Measurements from ENCODE around the gene UBE2E2. TPM values are rescaled to one million over a fixed set of nuclear protein-coding genes. Genes with fewer than 3 reads are reported as not detected.

Gene UBE2E2
- total RNA-seq, 1 donor from 2014 or later, result 89.8 TPM

GRCh38 chr3:23217872-23218554 lies 14.9 kb downstream of the UBE2E2 start:
- no peaks in the 10 kb centered on the region for H3K27me3 ChIP-seq
- no peak overlapping the region for H2AFZ ChIP-seq (replicated peaks)
- no peaks in the 10 kb centered on the region for H3K36me3 ChIP-seq
- TF ChIP-seq EZH2phosphoT487 (IDR thresholded peaks at IDR 0.05) (no peak), EZH2 (IDR thresholded peaks at IDR 0.05) (no peak)
- TF ChIP-seq, protein P1, sequence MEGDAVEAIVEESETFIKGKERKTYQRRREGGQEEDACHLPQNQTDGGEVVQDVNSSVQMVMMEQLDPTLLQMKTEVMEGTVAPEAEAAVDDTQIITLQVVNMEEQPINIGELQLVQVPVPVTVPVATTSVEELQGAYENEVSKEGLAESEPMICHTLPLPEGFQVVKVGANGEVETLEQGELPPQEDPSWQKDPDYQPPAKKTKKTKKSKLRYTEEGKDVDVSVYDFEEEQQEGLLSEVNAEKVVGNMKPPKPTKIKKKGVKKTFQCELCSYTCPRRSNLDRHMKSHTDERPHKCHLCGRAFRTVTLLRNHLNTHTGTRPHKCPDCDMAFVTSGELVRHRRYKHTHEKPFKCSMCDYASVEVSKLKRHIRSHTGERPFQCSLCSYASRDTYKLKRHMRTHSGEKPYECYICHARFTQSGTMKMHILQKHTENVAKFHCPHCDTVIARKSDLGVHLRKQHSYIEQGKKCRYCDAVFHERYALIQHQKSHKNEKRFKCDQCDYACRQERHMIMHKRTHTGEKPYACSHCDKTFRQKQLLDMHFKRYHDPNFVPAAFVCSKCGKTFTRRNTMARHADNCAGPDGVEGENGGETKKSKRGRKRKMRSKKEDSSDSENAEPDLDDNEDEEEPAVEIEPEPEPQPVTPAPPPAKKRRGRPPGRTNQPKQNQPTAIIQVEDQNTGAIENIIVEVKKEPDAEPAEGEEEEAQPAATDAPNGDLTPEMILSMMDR (IDR thresholded peaks at IDR 0.05), result no peak
- H3F3A ChIP-seq (ENCODE audit: low read depth), result no peaks in the 10 kb centered on the region
- DNase-seq (ENCODE audit: low spot score), result no peak
- peaks cover 7% of the 10 kb centered on the region for H3K9me3 Mint-ChIP-seq
- H3K9me3 ChIP-seq (ENCODE audit: low read depth), result no peaks in the 10 kb centered on the region
- H3K4me3 ChIP-seq, result no peak overlapping the region
- no peak overlapping the region for H3K27ac ChIP-seq
- peaks cover 16% of the 10 kb centered on the region for H3K36me3 Mint-ChIP-seq
- peaks cover 7% of the 10 kb centered on the region for H3K4me1 Mint-ChIP-seq
- H3K79me2 ChIP-seq (ENCODE audit: low read depth), result peaks cover 93% of the 10 kb centered on the region
- H3K4me2 ChIP-seq, result no peak overlapping the region
- H3K27me3 Mint-ChIP-seq (ENCODE audit: insufficient read depth, low read depth), result no peaks in the 10 kb centered on the region
- no peaks in the 10 kb centered on the region for H3K4me1 ChIP-seq
- peaks cover 44% of the 10 kb centered on the region for H4K20me1 ChIP-seq (ENCODE audit: low read depth)
- H3K27ac Mint-ChIP-seq, result no peak overlapping the region
- H3K9ac ChIP-seq, result no peak overlapping the region
- H3K4me3 Mint-ChIP-seq, result no peak overlapping the region

GRCh38 chr3:23219117-23219516 lies 16.0 kb downstream of the UBE2E2 start:
- no peaks in the 10 kb centered on the region for H3K27me3 ChIP-seq
- no peaks in the 10 kb centered on the region for H3K4me1 ChIP-seq
- no peaks in the 10 kb centered on the region for H3K36me3 ChIP-seq
- peaks cover 94% of the 10 kb centered on the region for H3K79me2 ChIP-seq (ENCODE audit: low read depth)
- H3K9me3 Mint-ChIP-seq, result peaks cover 13% of the 10 kb centered on the region
- no peak overlapping the region for H3K27ac Mint-ChIP-seq
- H3K36me3 Mint-ChIP-seq, result peaks cover 20% of the 10 kb centered on the region
- H3K4me3 Mint-ChIP-seq, result no peak overlapping the region
- H3F3A ChIP-seq (ENCODE audit: low read depth), result no peaks in the 10 kb centered on the region
- no peak for DNase-seq (ENCODE audit: low spot score)
- H3K9ac ChIP-seq, result no peak overlapping the region
- no peaks in the 10 kb centered on the region for H3K4me1 Mint-ChIP-seq
- H3K27me3 Mint-ChIP-seq (ENCODE audit: insufficient read depth, low read depth), result no peaks in the 10 kb centered on the region
- no peak overlapping the region for H2AFZ ChIP-seq (replicated peaks)
- peaks cover 37% of the 10 kb centered on the region for H4K20me1 ChIP-seq (ENCODE audit: low read depth)
- no peak overlapping the region for H3K4me3 ChIP-seq
- no peaks in the 10 kb centered on the region for H3K9me3 ChIP-seq (ENCODE audit: low read depth)
- H3K4me2 ChIP-seq, result no peak overlapping the region
- TF ChIP-seq EZH2phosphoT487 (IDR thresholded peaks at IDR 0.05), result no peak
- no peak for TF ChIP-seq EZH2 (IDR thresholded peaks at IDR 0.05)
- TF ChIP-seq, protein P1 (IDR thresholded peaks at IDR 0.05), result no peak
- H3K27ac ChIP-seq, result no peak overlapping the region

GRCh38 chr3:23219552-23219951 lies 16.4 kb downstream of the UBE2E2 start:
- Histone ChIP-seq H3K4me3 (no peak overlapping the region), H3K9me3 (ENCODE audit: low read depth) (no peaks in the 10 kb centered on the region), H3K27me3 (no peaks in the 10 kb centered on the region), H3K4me2 (no peak overlapping the region), H3K79me2 (ENCODE audit: low read depth) (peaks cover 94% of the 10 kb centered on the region), H3K9ac (no peak overlapping the region), H4K20me1 (ENCODE audit: low read depth) (peaks cover 37% of the 10 kb centered on the region), H2AFZ (replicated peaks) (no peak overlapping the region), H3K36me3 (no peaks in the 10 kb centered on the region), H3K27ac (no peak overlapping the region), H3F3A (ENCODE audit: low read depth) (no peaks in the 10 kb centered on the region), H3K4me1 (no peaks in the 10 kb centered on the region)
- no peak for DNase-seq (ENCODE audit: low spot score)
- no peaks in the 10 kb centered on the region for H3K27me3 Mint-ChIP-seq (ENCODE audit: insufficient read depth, low read depth)
- peaks cover 17% of the 10 kb centered on the region for H3K9me3 Mint-ChIP-seq
- no peak overlapping the region for H3K27ac Mint-ChIP-seq
- H3K36me3 Mint-ChIP-seq, result peaks cover 24% of the 10 kb centered on the region
- H3K4me1 Mint-ChIP-seq, result no peaks in the 10 kb centered on the region
- TF ChIP-seq EZH2 (IDR thresholded peaks at IDR 0.05) (no peak), EZH2phosphoT487 (IDR thresholded peaks at IDR 0.05) (no peak)
- TF ChIP-seq, protein P1 (IDR thresholded peaks at IDR 0.05), result no peak
- no peak overlapping the region for H3K4me3 Mint-ChIP-seq
